GM12801 (cell line): ENCODE measurements around the gene PMEL.

Experiments used
- TF ChIP-seq, protein P1 (sequence below): IDR thresholded peaks from one replicate; pipeline ENCODE4 v1.5.1; 2011; ENCODE audit warnings: control low read depth; ENCODE audit not compliant: insufficient read length; ENCODE audit errors: extremely low read depth

Gene PMEL

DNA sequence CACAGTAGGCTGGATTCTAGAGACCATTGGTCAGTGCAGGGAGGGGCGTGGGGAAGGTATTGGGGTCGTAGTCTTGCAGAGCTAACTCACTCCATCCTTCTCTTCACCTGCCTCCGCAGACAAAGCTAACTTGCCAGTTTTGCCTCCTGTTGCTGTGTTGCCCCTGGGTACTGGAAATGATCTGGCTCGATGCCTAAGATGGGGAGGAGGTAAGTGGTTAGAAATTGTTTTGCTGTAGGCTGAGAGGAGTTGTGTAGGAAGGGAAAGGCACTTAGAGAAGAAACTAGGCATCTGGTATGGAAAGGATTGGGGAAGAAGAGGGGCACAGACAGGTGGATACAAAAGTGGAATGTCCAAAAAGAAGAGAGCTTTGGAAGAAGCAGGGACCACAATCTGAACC, 23.8 kb downstream of the PMEL start:
- TF ChIP-seq, protein P1, sequence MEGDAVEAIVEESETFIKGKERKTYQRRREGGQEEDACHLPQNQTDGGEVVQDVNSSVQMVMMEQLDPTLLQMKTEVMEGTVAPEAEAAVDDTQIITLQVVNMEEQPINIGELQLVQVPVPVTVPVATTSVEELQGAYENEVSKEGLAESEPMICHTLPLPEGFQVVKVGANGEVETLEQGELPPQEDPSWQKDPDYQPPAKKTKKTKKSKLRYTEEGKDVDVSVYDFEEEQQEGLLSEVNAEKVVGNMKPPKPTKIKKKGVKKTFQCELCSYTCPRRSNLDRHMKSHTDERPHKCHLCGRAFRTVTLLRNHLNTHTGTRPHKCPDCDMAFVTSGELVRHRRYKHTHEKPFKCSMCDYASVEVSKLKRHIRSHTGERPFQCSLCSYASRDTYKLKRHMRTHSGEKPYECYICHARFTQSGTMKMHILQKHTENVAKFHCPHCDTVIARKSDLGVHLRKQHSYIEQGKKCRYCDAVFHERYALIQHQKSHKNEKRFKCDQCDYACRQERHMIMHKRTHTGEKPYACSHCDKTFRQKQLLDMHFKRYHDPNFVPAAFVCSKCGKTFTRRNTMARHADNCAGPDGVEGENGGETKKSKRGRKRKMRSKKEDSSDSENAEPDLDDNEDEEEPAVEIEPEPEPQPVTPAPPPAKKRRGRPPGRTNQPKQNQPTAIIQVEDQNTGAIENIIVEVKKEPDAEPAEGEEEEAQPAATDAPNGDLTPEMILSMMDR = no peak

DNA sequence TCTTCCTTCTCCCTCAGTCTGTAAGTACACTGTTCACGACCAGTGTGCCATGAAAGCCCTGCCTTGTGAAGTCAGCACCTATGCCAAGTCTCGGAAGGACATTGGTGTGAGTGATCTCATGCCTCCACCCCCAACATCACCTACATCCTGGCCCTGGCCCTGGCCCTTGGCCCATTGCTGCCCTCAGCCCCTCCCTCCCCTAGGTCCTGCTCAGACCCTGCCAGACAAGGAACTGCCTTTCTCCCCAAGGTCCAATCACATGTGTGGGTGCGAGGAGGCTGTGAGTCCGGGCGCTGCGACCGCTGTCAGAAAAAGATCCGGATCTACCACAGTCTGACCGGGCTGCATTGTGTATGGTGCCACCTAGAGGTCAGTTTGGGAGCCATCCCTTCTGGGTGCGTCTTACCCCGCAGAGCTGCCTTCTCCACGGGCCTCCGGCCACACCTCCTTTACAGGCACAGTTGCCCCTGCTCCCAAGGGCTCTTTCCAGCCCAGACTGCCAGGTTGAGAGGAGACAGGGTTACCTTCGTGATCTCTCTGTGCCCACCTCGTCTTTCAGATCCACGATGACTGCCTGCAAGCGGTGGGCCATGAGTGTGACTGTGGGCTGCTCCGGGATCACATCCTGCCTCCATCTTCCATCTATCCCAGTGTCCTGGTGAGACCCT, 25.6 kb downstream of the PMEL start:
- TF ChIP-seq, protein P1 = peak; percentile 24

DNA sequence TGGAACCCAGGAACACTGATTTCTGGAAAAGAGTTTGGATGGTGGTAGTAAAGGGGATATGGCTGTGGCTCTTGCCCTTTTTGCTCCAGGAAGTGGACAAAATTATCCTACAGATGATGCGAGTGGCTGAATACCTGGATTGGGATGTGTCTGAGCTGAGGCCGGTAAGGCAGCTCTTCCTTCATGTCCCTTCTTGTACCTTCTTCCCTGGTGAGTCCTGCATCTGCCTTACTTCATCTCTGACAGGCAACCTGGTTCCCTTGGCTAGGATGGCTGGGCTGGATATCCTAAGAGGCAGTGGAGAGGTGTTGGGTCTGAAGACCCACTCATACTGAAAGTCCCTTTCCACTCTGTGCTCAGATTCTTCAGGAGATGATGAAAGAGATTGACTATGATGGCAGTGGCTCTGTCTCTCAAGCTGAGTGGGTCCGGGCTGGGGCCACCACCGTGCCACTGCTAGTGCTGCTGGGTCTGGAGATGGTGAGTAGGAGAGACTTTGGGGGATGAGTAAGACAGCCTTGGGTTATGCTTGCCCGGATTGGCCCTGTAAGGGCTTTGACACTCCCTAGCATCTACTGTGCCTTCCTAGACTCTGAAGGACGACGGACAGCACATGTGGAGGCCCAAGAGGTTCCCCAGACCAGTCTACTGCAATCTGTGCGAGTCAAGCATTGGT, 26.9 kb downstream of the PMEL start:
- TF ChIP-seq, protein P1 = no peak

DNA sequence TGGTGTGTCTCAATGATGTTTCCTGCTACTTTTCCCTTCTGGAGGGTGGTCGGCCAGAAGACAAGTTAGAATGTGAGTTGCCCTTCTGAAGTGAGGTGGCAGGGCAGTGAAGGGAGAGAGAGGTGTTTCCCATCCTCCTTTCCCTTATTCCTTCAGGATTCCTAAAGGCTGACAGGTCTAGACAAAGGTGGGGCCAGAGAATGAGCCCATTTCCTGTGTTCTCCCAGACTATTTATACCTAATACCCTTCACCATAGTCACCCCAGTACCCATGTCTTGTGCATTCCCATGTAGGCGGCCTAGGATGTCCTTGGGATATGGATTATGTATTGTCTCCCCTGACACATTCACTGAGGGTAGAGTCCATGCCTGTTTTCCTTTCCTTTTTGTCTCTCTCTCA, 27.9 kb downstream of the PMEL start:
- TF ChIP-seq, protein P1 = no peak

GRCh38 chr12:55935738-55936151, 30.1 kb downstream of the PMEL start:
- TF ChIP-seq, protein P1 = no peak

- TF ChIP-seq, protein P1 = no peak
Observed at GRCh38 chr12:55934773-55935172, 31.1 kb downstream of the PMEL start.

DNA sequence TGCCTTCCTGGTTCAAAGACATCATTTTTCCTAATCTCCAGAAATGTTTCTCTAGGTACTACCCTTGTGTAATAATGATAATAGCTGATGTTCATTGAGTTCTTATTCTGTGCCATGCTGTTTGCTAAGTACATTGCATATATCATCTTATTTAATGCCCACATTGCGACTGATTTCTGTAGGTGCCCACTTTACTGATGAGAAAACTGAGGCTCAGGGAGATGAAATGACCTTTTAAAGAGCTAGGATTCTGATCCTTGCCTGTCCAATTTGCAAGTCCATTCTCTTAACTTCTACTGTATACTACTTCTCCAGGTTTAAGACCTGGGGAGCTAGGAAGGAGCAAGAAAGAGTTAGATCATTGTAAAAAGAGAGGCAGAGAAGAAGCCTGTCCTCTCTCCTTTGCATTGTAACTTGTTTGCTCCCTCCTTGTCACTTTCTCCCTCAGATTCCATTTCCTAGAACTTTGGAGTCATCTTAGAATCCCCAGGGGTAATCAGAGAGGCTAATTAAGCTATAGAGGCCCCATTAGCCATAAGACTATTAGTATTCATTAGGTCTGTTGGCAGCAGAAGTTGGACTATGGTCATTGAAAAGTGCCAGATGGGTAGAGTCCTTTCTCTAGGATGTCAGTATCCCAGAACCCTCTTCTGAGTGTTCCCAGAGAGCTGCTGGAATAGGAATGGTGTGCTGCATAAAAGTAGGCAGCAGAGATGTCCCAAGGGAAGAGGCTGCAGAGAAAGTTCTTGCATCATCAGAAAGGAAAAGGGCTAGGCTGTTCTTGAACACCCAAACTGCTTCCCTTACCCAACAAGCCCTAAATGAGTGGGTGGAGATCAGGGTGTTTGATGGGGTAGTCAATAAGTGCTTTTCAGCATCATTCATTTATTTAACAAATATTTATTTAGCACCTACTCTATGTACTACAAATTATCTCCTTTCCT, 31.8 kb downstream of the PMEL start:
- TF ChIP-seq, protein P1 = no peak
